Liver (tissue), 3 donors: ENCODE data around the gene DNM3.

ENCODE experiments used
- ATF3 ChIP-seq: IDR thresholded peaks from 2 replicates; pipeline ENCODE4 v1.6.1; 2016; ENCODE audit warnings: antibody characterized with exemption
- CTCF ChIP-seq: fragments of 150-350 bp; IDR thresholded peaks from 2 replicates; pipeline ENCODE4 v1.5.1; 2017; ENCODE audit warnings: improper control_type of control experiment, low read depth, low read length; ENCODE audit not compliant: missing input control
- EGR1 ChIP-seq, 2 donors: IDR thresholded peaks; 2 replicates each; pipeline ENCODE4 v1.6.1; 2016 to 2018; ENCODE audit warnings: antibody characterized with exemption in 2 of 2, low read depth in 2 of 2
- GABPA ChIP-seq, 2 donors: IDR thresholded peaks in 1 of 2; conservative IDR thresholded peaks in 1 of 2; 2 replicates each; pipeline ENCODE4 v1.6.1; 2016; ENCODE audit warnings: antibody characterized with exemption in 2 of 2, mild to moderate bottlenecking in 1 of 2, moderate library complexity in 1 of 2
- HNF4G ChIP-seq: IDR thresholded peaks from 2 replicates; pipeline ENCODE4 v1.6.1; 2016; ENCODE audit warnings: antibody characterized with exemption
- RXRA ChIP-seq, 2 donors: IDR thresholded peaks; 2 replicates each; pipeline ENCODE4 v1.6.1; 2017 to 2018; ENCODE audit warnings: antibody characterized with exemption in 2 of 2, mild to moderate bottlenecking in 1 of 2
- YY1 ChIP-seq: IDR thresholded peaks from 2 replicates; pipeline ENCODE4 v1.6.1; 2016; ENCODE audit warnings: antibody characterized with exemption, mild to moderate bottlenecking
- donor health status: healthy.
- donor health status: healthy.

GRCh38 chr1:171819946-171820345 is 21.4 kb upstream of the DNM3 start:
- TF ChIP-seq CTCF (no peak), ATF3 (no peak), EGR1 (IDR thresholded peaks at IDR 0.05; ENCODE audit: low read depth in 2 of 2) (no peak), RXRA (IDR thresholded peaks at IDR 0.05) (no peak), YY1 (no peak), GABPA (IDR thresholded peaks at IDR 0.05 in 1 of 2, conservative IDR thresholded peaks at IDR 0.05 in 1 of 2) (no peak), HNF4G (no peak)
